ENCODE results near the gene ERBB3. TPM values are rescaled to one million over a fixed set of nuclear protein-coding genes. Genes with fewer than 3 reads are reported as not detected.

The ERBB3 gene
- total RNA-seq, 2 donors from 2014 or later = 3.2 to 7.2 TPM

- H3K4me1 ChIP-seq = peaks cover 0 to 52% of the 10 kb centered on the region in 2 donors
These were observed 38.1 kb downstream of the ERBB3 start, which contains the start of gene ZC3H10 for GRCh38 chr12:56117778-56118687. Gene ZC3H10 (plus strand): TSS chr12:56118266. CDS start chr12:56120563, 2,297 bp downstream.

GRCh38 chr12:56118688-56119357 lies 38.9 kb downstream of the ERBB3 start:
- H3K4me1 ChIP-seq = peaks cover 0 to 52% of the 10 kb centered on the region in 2 donors
- peak overlapping the region; percentile 85 to 95 for H3K27ac ChIP-seq

More at GRCh38 chr12:56117778-56118687, 38.1 kb downstream of the ERBB3 start, which contains the start of gene ZC3H10:
- H3K27ac ChIP-seq = peak within 1 kb of the TSS; percentile 94 to 95
- TF ChIP-seq CTCF (IDR thresholded peaks at IDR 0.05) = peak in 1 of 2 donors; percentile 65
- peak within 1 kb of the TSS; percentile 71 to 76 for H3K4me3 ChIP-seq
- H3K27me3 ChIP-seq = no peaks in the 10 kb centered on the region
- peaks cover 17% of the 10 kb centered on the region for H3K36me3 ChIP-seq
- DNase-seq (ENCODE audit: low spot score) = peak; percentile 100
- no peaks in the 10 kb centered on the region for H3K9me3 ChIP-seq

GRCh38 chr12:56119361-56119796 lies 39.4 kb downstream of the ERBB3 start:
- Histone ChIP-seq H3K36me3 (peaks cover 10% of the 10 kb centered on the region), H3K27me3 (no peaks in the 10 kb centered on the region), H3K4me1 (peaks cover 0 to 52% of the 10 kb centered on the region in 2 donors), H3K9me3 (no peaks in the 10 kb centered on the region), H3K27ac (peak overlapping the region; percentile 85 to 95), H3K4me3 (peak overlapping the region in 1 of 2 donors; percentile 76)
- TF ChIP-seq CTCF (IDR thresholded peaks at IDR 0.05) = peak; percentile 52 to 87
- peak; percentile 88 for DNase-seq (ENCODE audit: low spot score)

More at GRCh38 chr12:56118688-56119357, 38.9 kb downstream of the ERBB3 start:
- H3K4me3 ChIP-seq = peak overlapping the region; percentile 59 to 76
- peaks cover 10% of the 10 kb centered on the region for H3K36me3 ChIP-seq
- TF ChIP-seq CTCF (IDR thresholded peaks at IDR 0.05) = no peak
- no peaks in the 10 kb centered on the region for H3K27me3 ChIP-seq
- H3K9me3 ChIP-seq = no peaks in the 10 kb centered on the region
- no peak for DNase-seq (ENCODE audit: low spot score)

GRCh38 chr12:56120158-56120846 lies 40.3 kb downstream of the ERBB3 start:
- no peak for DNase-seq (ENCODE audit: low spot score)
- no peak for TF ChIP-seq CTCF (IDR thresholded peaks at IDR 0.05)
- Histone ChIP-seq H3K4me3 (no peak overlapping the region), H3K4me1 (peaks cover 0 to 50% of the 10 kb centered on the region in 2 donors), H3K9me3 (no peaks in the 10 kb centered on the region), H3K27me3 (no peaks in the 10 kb centered on the region), H3K27ac (peak overlapping the region; percentile 85 to 95), H3K36me3 (peaks cover 10% of the 10 kb centered on the region)

- H3K27me3 ChIP-seq = no peaks in the 10 kb centered on the region
- H3K4me3 ChIP-seq = no peak overlapping the region
- DNase-seq (ENCODE audit: low spot score) = no peak
- no peak overlapping the region for H3K27ac ChIP-seq
- TF ChIP-seq CTCF (IDR thresholded peaks at IDR 0.05) = no peak
- H3K9me3 ChIP-seq = no peaks in the 10 kb centered on the region
- H3K4me1 ChIP-seq = peaks cover 0 to 56% of the 10 kb centered on the region in 2 donors
- H3K36me3 ChIP-seq = peaks cover 10% of the 10 kb centered on the region
These were observed 41.4 kb downstream of the ERBB3 start for GRCh38 chr12:56121204-56121870.
